Measurements from ENCODE around the gene PAX1.

The PAX1 gene

DNA sequence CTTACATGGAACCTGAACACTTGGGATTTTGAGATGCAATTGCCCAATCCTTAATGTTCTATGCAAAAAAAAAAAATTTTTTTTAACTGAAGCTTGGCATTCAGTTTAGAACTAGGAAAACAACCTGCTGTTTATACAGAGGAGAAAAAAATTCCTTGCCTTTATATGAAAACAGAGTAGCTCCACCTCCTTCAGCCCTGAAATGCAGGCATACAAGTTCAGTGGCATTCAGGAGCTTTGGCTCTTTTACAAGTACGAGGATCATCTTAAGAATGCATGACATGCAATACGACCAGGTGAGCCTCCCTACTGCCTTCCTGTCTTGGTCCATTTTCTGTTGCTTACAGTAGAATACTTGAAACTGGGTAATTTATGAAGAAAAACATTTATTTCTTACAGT lies 20.4 kb downstream of the PAX1 start:
- DNase-seq (ENCODE audit: low read depth in 3 of 3), result no peak

DNA sequence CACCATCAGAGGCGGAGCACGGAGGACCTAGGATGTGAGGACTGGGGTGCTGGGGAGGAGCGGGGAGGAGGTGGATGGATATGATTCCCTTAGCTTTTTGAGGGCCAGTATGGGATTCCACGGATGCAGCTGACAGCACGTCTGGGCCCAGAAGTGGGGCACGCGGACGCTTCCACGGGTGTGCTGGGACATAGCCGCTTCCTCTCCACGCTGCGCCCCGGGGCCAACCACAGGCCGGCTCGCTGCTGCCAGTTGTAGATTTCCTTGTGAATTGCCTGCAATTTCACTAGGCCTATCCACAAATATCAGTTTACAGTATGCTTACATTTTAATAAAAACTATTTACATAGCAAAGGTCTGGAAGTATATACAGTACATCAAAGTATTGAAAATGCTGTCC lies 23.9 kb downstream of the PAX1 start:
- DNase-seq (ENCODE audit: low read depth in 3 of 3), result no peak

DNA sequence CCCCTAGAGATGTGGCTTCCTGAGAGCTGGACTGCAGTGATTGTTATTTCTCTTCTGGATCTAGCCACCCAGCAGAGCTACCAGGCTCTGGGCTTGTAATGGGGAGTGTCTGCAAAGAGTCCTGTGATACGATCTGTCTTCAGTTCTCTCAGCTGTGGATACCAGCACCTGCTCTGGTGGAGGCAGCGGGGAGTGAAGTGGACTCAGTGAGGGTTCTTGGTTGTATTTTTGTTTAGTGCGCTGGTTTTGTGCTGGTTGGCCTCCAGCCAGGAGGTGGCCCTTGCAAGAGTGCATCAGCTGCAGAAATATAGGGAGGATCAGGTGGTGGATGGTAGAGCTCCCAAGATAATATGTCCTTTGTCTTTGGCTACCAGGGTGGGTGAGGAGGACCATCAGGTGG lies 33.7 kb downstream of the PAX1 start:
- no peak for DNase-seq (ENCODE audit: low read depth in 3 of 3)

DNA sequence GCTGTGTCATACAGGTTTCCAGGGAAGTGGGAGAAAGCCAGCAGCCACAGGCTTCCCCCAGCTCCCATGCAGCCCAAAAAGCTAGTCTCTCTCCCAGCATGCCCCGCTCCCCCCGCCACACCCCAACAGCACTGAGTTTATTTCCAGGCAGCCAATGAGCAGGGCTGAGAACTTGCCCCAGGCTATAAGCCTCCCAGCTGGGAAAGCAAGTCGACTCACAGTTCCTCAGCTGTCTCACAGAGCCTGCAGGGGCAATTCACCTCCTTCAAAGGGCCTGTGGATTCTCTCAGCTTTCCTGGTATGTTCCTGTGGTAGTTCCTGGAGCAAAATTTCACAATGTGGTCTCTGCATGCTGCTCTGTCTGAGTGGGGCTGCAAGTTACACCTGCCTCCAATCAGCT lies 34.2 kb downstream of the PAX1 start:
- no peak for DNase-seq (ENCODE audit: low read depth in 3 of 3)

DNA sequence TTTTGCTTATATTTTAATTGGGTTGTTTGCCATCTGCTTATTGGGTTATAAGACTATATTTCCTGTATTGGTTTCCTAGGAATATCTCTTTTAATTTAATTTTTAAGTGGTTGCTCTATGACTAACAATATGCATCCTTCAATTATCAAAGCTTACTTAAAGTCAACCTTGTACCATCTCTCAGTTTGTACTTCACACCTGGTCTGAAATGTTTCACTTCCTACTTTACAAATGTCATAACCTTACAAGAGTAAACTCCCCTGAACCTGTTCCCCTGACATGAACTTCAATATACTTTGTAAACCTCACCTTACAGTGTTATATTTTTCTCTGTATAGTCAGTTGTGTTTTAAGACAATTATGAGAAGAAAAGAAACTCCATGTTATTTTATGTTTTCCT lies 35.8 kb downstream of the PAX1 start:
- DNase-seq (ENCODE audit: low read depth in 3 of 3), result no peak

DNA sequence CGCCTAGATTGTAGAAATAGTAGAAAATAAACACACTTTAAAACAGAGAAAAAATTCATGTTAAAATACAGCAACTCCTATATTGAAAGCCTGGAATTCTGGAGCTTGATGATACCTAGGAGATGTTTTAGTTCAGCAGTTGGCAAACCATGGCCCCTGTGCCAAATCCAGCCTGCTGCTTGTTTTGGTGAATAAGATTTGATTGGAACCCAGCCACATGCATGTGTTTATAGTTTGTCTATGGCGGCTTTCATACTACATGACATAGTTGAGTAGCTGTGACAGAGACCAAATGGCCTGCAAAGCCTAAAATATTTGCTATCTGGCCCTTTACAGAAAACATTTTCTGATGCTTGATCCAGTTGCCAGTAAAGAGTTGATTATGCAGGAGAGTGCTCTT lies 57.2 kb downstream of the PAX1 start:
- no peak for DNase-seq (ENCODE audit: low read depth in 3 of 3)

DNA sequence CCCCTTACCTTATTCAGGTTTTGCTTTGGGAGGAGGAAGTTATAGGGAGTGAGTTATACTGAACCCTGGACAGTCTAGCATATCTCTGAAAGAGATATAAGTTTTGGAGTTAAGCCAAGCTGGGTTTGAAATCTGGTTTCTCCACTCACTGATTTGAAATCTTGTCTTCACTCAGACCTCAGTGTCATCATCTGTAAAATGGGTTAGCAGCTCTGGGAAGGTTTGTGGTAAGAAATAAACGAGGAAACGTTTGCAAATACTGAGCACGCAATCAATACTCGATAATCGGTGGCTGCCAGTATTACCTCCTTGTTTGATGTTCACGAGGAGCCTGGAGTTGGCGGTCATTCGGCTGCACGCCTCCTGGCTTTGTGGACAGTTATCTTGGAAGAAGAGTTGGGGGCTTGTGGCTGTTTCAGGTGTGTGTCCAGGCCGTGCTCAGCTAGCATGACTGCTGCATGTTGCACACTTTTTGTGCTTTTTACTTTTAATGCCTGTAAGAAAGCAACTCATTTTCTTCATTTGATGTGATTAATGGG lies 61.8 kb downstream of the PAX1 start:
- no peak for DNase-seq (ENCODE audit: low read depth in 3 of 3)

DNA sequence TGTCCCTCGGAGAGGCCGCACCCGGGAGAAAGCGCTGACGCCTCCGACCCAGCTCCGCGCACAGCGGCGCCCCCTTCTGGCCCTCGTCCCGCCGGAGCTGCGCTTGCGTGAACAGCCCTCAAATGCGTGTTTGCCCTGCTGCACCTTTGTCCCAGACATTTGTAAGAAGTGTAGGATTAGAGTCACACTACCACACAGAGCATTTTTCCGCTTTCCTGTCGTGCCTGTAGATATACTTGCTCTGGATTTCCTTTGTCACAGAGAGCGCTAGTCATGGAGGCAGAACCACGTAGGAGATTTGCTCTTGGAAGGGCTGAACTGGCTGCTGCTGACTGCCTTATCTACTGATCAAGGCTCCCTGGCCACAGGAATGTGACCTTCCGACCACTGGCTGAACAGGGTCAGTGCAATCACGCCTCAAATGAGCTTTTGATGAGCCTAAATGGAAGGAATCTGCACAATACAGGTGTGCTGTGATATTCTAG lies 62.3 kb downstream of the PAX1 start:
- no peak for DNase-seq (ENCODE audit: low read depth in 3 of 3)
